ENCODE data around the gene RNU7-1. TPM values are rescaled to one million over a fixed set of nuclear protein-coding genes. Genes with fewer than 3 reads are reported as not detected.

Gene RNU7-1
- total RNA-seq, 1 experiment from 2014 or later, result not detected

DNA sequence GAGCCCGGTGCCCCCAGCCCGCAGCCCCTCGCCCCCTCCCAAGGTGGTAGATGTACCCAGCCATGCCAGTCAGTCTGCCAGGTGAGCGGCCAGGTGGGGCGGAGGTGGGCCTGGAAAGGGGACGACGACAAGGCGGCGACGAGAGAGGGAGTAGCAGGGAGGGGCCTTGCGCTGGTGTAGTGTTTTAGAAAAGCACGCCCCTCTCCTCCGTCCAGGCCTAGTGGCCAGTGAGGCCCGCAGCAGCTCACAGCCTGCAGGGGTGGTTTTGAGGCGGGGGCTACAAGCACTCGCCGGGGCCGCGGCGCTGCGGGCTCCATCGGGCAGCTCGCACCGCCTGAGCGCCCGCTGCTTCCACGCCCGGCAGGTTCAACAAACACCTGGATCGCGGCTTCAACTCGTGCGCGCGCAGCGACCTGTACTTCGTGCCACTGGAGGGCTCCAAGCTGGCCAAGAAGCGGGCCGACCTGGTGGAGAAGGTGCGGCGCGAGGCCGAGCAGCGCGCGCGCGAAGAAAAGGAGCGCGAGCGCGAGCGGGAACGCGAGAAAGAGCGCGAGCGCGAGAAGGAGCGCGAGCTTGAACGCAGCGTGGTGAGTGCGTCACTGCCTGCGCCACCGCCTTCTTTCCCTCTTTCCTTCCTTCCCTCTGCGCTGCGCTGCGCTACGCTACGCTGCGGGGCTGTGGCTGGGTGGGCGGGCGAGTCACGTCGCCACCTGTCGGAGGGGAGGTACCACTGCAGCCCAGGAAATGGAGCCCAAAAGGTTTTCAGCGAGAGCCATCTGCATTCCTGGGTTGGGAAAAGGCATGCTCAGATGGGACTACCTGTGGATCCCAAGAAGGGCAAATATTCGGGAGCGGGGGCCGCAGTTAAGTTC, 5.9 kb upstream of the RNU7-1 start (continued):
- TF ChIP-seq ZNF512 (CRISPR knock-in tag; IDR thresholded peaks at IDR 0.05; ENCODE audit: borderline replicate concordance) (0 out of 2 replicates have a peak, but pooled peaks have one; percentile 51), NR2C2 (CRISPR knock-in tag; IDR thresholded peaks at IDR 0.05) (no peak), TP53 (CRISPR knock-in tag; IDR thresholded peaks at IDR 0.05) (no peak; the same call in none of the 2 replicates), MAX (CRISPR knock-in tag; IDR thresholded peaks at IDR 0.05) (peak; percentile 89), ZMAT4 (CRISPR knock-in tag; IDR thresholded peaks at IDR 0.05) (peak; percentile 66; the same call in 1 of the 2 replicates), FOXP1 (CRISPR knock-in tag; IDR thresholded peaks at IDR 0.05; ENCODE audit: borderline replicate concordance) (peak; percentile 97), RELA (CRISPR knock-in tag; IDR thresholded peaks at IDR 0.05; ENCODE audit: borderline replicate concordance) (peak; percentile 77; the same call in 1 of the 2 replicates), GRHL2 (CRISPR knock-in tag; IDR thresholded peaks at IDR 0.05; ENCODE audit: insufficient replicate concordance, severe bottlenecking) (no peak), ZNF396 (CRISPR knock-in tag; IDR thresholded peaks at IDR 0.05; ENCODE audit: borderline replicate concordance) (no peak), CREM (CRISPR knock-in tag; IDR thresholded peaks at IDR 0.05) (peak; percentile 96), IRF1 (CRISPR knock-in tag; IDR thresholded peaks at IDR 0.05) (peak; percentile 70; the same call in 1 of the 2 replicates), NFE2L1 (CRISPR knock-in tag; IDR thresholded peaks at IDR 0.05) (peak; percentile 86; the same call in 1 of the 2 replicates), NR1H2 (CRISPR knock-in tag; IDR thresholded peaks at IDR 0.05) (no peak), TEAD4 (CRISPR knock-in tag; IDR thresholded peaks at IDR 0.05) (peak; percentile 32; the same call in 1 of the 2 replicates), MLX (CRISPR knock-in tag; IDR thresholded peaks at IDR 0.05) (peak; percentile 95), ZNF121 (CRISPR knock-in tag; IDR thresholded peaks at IDR 0.05) (peak; percentile 47; the same call in 1 of the 2 replicates), JUN (CRISPR knock-in tag; IDR thresholded peaks at IDR 0.05) (no peak; the same call in 1 of the 2 replicates), SMAD3 (CRISPR knock-in tag; IDR thresholded peaks at IDR 0.05; ENCODE audit: borderline replicate concordance) (peak; percentile 65)
- TF ChIP-seq, protein P1, sequence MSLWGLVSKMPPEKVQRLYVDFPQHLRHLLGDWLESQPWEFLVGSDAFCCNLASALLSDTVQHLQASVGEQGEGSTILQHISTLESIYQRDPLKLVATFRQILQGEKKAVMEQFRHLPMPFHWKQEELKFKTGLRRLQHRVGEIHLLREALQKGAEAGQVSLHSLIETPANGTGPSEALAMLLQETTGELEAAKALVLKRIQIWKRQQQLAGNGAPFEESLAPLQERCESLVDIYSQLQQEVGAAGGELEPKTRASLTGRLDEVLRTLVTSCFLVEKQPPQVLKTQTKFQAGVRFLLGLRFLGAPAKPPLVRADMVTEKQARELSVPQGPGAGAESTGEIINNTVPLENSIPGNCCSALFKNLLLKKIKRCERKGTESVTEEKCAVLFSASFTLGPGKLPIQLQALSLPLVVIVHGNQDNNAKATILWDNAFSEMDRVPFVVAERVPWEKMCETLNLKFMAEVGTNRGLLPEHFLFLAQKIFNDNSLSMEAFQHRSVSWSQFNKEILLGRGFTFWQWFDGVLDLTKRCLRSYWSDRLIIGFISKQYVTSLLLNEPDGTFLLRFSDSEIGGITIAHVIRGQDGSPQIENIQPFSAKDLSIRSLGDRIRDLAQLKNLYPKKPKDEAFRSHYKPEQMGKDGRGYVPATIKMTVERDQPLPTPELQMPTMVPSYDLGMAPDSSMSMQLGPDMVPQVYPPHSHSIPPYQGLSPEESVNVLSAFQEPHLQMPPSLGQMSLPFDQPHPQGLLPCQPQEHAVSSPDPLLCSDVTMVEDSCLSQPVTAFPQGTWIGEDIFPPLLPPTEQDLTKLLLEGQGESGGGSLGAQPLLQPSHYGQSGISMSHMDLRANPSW (CRISPR knock-in tag; conservative IDR thresholded peaks at IDR 0.05; ENCODE audit: low read depth), result 0 out of 2 replicates have a peak, but pooled peaks have one; percentile 21
- TF ChIP-seq, protein P2, sequence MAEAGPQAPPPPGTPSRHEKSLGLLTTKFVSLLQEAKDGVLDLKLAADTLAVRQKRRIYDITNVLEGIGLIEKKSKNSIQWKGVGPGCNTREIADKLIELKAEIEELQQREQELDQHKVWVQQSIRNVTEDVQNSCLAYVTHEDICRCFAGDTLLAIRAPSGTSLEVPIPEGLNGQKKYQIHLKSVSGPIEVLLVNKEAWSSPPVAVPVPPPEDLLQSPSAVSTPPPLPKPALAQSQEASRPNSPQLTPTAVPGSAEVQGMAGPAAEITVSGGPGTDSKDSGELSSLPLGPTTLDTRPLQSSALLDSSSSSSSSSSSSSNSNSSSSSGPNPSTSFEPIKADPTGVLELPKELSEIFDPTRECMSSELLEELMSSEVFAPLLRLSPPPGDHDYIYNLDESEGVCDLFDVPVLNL (CRISPR knock-in tag; IDR thresholded peaks at IDR 0.05; ENCODE audit: borderline replicate concordance, low read depth), result peak; percentile 93
- TF ChIP-seq, protein P3, sequence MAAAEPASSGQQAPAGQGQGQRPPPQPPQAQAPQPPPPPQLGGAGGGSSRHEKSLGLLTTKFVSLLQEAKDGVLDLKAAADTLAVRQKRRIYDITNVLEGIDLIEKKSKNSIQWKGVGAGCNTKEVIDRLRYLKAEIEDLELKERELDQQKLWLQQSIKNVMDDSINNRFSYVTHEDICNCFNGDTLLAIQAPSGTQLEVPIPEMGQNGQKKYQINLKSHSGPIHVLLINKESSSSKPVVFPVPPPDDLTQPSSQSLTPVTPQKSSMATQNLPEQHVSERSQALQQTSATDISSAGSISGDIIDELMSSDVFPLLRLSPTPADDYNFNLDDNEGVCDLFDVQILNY (CRISPR knock-in tag; IDR thresholded peaks at IDR 0.05), result peak; percentile 97
- TF ChIP-seq, protein P4, sequence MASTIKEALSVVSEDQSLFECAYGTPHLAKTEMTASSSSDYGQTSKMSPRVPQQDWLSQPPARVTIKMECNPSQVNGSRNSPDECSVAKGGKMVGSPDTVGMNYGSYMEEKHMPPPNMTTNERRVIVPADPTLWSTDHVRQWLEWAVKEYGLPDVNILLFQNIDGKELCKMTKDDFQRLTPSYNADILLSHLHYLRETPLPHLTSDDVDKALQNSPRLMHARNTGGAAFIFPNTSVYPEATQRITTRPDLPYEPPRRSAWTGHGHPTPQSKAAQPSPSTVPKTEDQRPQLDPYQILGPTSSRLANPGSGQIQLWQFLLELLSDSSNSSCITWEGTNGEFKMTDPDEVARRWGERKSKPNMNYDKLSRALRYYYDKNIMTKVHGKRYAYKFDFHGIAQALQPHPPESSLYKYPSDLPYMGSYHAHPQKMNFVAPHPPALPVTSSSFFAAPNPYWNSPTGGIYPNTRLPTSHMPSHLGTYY (CRISPR knock-in tag; IDR thresholded peaks at IDR 0.05), result peak; percentile 92

Data from WTC11 (cell line).